Nephron progenitor cell (in vitro differentiated cells): ENCODE data around the gene HK2.
"Not testable (repeated sequence)": the region's sequence is repeated elsewhere in the genome, so short reads cannot be mapped to it uniquely, and the experiment has no call there.

Experiments
- DNase-seq: peaks from one replicate; pipeline ENCODE4 v3.0.0; 2021
- H3K27ac Mint-ChIP-seq: 2 replicates; pipeline ENCODE4 v1.8.0; 2021; ENCODE audit warnings: mild to moderate bottlenecking, moderate library complexity, mixed read lengths
- H3K27me3 Mint-ChIP-seq: 2 replicates; pipeline ENCODE4 v1.8.0; 2021; ENCODE audit warnings: mild to moderate bottlenecking, low read depth, mixed read lengths; ENCODE audit not compliant: poor library complexity
- H3K36me3 Mint-ChIP-seq: 2 replicates; pipeline ENCODE4 v1.8.0; 2021; ENCODE audit warnings: low read depth, mixed read lengths
- H3K4me1 Mint-ChIP-seq: 2 replicates; pipeline ENCODE4 v1.8.0; 2021; ENCODE audit warnings: mixed read lengths
- H3K4me3 Mint-ChIP-seq: 2 replicates; pipeline ENCODE4 v1.8.0; 2021; ENCODE audit warnings: mild to moderate bottlenecking, moderate library complexity, mixed read lengths
- H3K9me3 Mint-ChIP-seq: 2 replicates; pipeline ENCODE4 v1.8.0; 2021; ENCODE audit warnings: mild to moderate bottlenecking, moderate library complexity, mixed read lengths
- CTCF ChIP-seq: fragments of 200-600 bp; sonication (generic); IDR thresholded peaks from 2 replicates; pipeline ENCODE4 v1.5.0; 2021; ENCODE audit warnings: antibody characterized with exemption

Gene HK2

GRCh38 chr2:74833418-74834233 lies at the start of gene HK2:
Gene HK2, plus strand, starts transcription at chr2:74834127. Its CDS starts 454 bp downstream, at chr2:74834581.
- H3K4me3 Mint-ChIP-seq, result peak within 1 kb of the TSS; percentile 98

GRCh38 chr2:74789271-74789670 lies 44.7 kb upstream of the HK2 start:
- Mint-ChIP-seq H3K27me3 (peaks cover 11% of the 10 kb centered on the region), H3K4me3 (no peak overlapping the region), H3K9me3 (peaks cover 37% of the 10 kb centered on the region), H3K27ac (no peak overlapping the region), H3K36me3 (no peaks in the 10 kb centered on the region), H3K4me1 (no peaks in the 10 kb centered on the region)
- DNase-seq, result no peak
- TF ChIP-seq CTCF, result no peak

More at GRCh38 chr2:74833418-74834233, at the start of gene HK2:
- no peak for TF ChIP-seq CTCF
- Mint-ChIP-seq H3K27me3 (peaks cover 18% of the 10 kb centered on the region), H3K4me1 (peaks cover 36% of the 10 kb centered on the region), H3K36me3 (peaks cover 18% of the 10 kb centered on the region), H3K27ac (peak within 1 kb of the TSS; percentile 91), H3K9me3 (no peaks in the 10 kb centered on the region)
- DNase-seq, result peak; percentile 87

GRCh38 chr2:74792282-74792681 lies 41.6 kb upstream of the HK2 start:
- Mint-ChIP-seq H3K9me3 (peaks cover 36% of the 10 kb centered on the region), H3K4me3 (no peak overlapping the region), H3K36me3 (no peaks in the 10 kb centered on the region), H3K27me3 (peaks cover 3% of the 10 kb centered on the region), H3K27ac (no peak overlapping the region), H3K4me1 (no peaks in the 10 kb centered on the region)
- no peak for TF ChIP-seq CTCF
- no peak for DNase-seq

GRCh38 chr2:74794878-74795277 lies 39.0 kb upstream of the HK2 start:
- H3K36me3 Mint-ChIP-seq, H3K4me1 Mint-ChIP-seq, H3K4me3 Mint-ChIP-seq, H3K27ac Mint-ChIP-seq, DNase-seq, H3K27me3 Mint-ChIP-seq: not testable (repeated sequence)
- H3K9me3 Mint-ChIP-seq, result peaks cover 30% of the 10 kb centered on the region

GRCh38 chr2:74806355-74806839 lies 27.5 kb upstream of the HK2 start:
- Mint-ChIP-seq H3K9me3 (peaks cover 2% of the 10 kb centered on the region), H3K36me3 (no peaks in the 10 kb centered on the region), H3K4me1 (no peaks in the 10 kb centered on the region), H3K27ac (no peak overlapping the region), H3K27me3 (peaks cover 9% of the 10 kb centered on the region), H3K4me3 (no peak overlapping the region)
- no peak for TF ChIP-seq CTCF
- no peak for DNase-seq

- Mint-ChIP-seq H3K4me1 (peaks cover under 1% of the 10 kb centered on the region), H3K4me3 (no peak overlapping the region), H3K36me3 (no peaks in the 10 kb centered on the region), H3K9me3 (peaks cover 2% of the 10 kb centered on the region), H3K27me3 (peaks cover 9% of the 10 kb centered on the region), H3K27ac (no peak overlapping the region)
- no peak for TF ChIP-seq CTCF
- no peak for DNase-seq
These were observed 27.0 kb upstream of the HK2 start for GRCh38 chr2:74806920-74807319.
